OCI-LY3 (cell line): ENCODE data around the gene DENND1C.
A peak's percentile ranks its signal among the peaks of the same experiment; 100 is the strongest.

ENCODE experiments used
- H2AFZ ChIP-seq: fragments of 200-600, 300-600 bp; shearing (Covaris generic); 2 replicates; pipeline ENCODE4 v1.6.0; 2014; ENCODE audit warnings: antibody characterized with exemption, low read depth, low read length
- H3K27ac ChIP-seq: fragments of 200-600, 300-600 bp; sonication (generic); 2 replicates; pipeline ENCODE4 v1.5.1; 2014; ENCODE audit warnings: mild to moderate bottlenecking, low read length, moderate library complexity, mixed read lengths
- H3K27me3 ChIP-seq: fragments of 200-600, 300-600 bp; sonication (generic); 2 replicates; pipeline ENCODE4 v1.6.1; 2014; ENCODE audit warnings: low read depth, low read length, mixed read lengths
- H3K36me3 ChIP-seq: fragments of 200-600, 300-600 bp; sonication (generic); replicated peaks from 2 replicates; pipeline ENCODE3; 2014; ENCODE audit warnings: low read depth, low read length, mixed read lengths
- H3K4me1 ChIP-seq: fragments of 300-600, 200-600 bp; sonication (generic); 2 replicates; pipeline ENCODE4 v1.6.1; 2014; ENCODE audit warnings: low read length, mixed read lengths
- H3K4me2 ChIP-seq: fragments of 200-600, 300-600 bp; sonication (generic); 2 replicates; pipeline ENCODE4 v1.6.1; 2014; ENCODE audit warnings: low read length, mixed read lengths
- H3K4me3 ChIP-seq: fragments of 300-600, 200-600 bp; sonication (generic); 2 replicates; pipeline ENCODE4 v1.5.1; 2014; ENCODE audit warnings: antibody characterized with exemption, mild to moderate bottlenecking, low read length, moderate library complexity
- H3K79me2 ChIP-seq: fragments of 300-600, 200-600 bp; shearing (Covaris generic); 2 replicates; pipeline ENCODE4 v1.6.1; 2014; ENCODE audit warnings: mild to moderate bottlenecking, low read length, mixed read lengths
- H3K9ac ChIP-seq: fragments of 300-600, 200-600 bp; shearing (Covaris generic); 2 replicates; pipeline ENCODE4 v1.6.0; 2014; ENCODE audit warnings: mild to moderate bottlenecking, low read length, moderate library complexity
- H3K9me3 ChIP-seq: fragments of 200-600, 300-600 bp; shearing (Covaris generic); 2 replicates; pipeline ENCODE4 v1.6.1; 2014; ENCODE audit warnings: low read length, mixed read lengths; ENCODE audit not compliant: insufficient read depth
- H4K20me1 ChIP-seq: fragments of 200-600, 300-600 bp; sonication (generic); 2 replicates; pipeline ENCODE4 v1.6.1; 2016; ENCODE audit warnings: low read length, mixed read lengths; ENCODE audit not compliant: insufficient read depth
- EZH2phosphoT487 ChIP-seq: fragments of 200-600 bp; shearing (Covaris generic); IDR thresholded peaks from 2 replicates; pipeline ENCODE4 v1.6.1; 2018; ENCODE audit warnings: antibody characterized with exemption, mixed run types, low read depth
- TF ChIP-seq, protein P1 (sequence below): fragments of 200-600, 300-600 bp; sonication (generic); IDR thresholded peaks from 2 replicates; pipeline ENCODE4 v1.5.1; 2014; ENCODE audit warnings: antibody characterized with exemption, low read length, low read depth

DENND1C gene, protein sequence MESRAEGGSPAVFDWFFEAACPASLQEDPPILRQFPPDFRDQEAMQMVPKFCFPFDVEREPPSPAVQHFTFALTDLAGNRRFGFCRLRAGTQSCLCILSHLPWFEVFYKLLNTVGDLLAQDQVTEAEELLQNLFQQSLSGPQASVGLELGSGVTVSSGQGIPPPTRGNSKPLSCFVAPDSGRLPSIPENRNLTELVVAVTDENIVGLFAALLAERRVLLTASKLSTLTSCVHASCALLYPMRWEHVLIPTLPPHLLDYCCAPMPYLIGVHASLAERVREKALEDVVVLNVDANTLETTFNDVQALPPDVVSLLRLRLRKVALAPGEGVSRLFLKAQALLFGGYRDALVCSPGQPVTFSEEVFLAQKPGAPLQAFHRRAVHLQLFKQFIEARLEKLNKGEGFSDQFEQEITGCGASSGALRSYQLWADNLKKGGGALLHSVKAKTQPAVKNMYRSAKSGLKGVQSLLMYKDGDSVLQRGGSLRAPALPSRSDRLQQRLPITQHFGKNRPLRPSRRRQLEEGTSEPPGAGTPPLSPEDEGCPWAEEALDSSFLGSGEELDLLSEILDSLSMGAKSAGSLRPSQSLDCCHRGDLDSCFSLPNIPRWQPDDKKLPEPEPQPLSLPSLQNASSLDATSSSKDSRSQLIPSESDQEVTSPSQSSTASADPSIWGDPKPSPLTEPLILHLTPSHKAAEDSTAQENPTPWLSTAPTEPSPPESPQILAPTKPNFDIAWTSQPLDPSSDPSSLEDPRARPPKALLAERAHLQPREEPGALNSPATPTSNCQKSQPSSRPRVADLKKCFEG

DNA sequence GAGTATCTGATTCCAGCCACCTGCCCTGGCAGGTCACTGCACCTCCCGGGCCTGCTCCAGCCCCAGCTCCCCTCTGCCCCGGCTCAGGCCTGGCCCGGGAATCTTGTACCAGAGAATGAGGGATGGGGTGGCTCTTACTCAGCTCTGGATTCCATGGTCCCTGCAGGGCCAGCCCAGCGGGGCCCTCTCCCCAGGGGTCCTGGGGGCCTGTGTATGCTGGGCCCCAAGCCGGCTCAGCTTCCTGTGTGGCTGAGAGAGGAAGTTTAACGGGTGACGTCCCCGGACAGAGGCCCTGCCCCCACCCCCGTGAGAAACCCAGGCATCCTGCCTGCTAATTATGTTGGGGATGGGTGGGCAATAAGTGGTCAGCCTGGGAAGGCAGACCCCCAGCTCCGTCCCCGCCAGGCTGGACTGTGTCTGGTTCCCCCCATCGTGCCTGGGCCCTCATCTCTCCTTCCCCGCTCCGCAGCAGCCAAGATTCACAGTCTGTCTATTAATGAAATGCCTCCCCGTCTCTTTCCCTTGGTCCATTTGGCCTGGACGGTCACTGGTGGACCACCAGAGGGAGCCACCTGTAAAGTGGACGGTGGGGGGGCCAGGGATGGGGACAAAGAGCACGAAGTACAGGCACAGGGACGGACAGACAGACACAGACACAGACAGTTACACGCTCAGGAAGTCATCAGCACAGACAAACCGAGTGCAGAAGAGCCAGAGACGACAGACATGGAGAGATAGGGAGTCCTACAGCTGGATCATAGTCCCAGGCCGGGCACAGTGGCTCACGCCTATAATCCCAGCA is at the start of gene DENND1C:
DENND1C (minus strand) TSS at position 247 of the 802 bp plus-strand sequence; CDS start at position 155, 92 bp downstream.
- no peaks in the 10 kb centered on the region for H3K27me3 ChIP-seq
- H3K27ac ChIP-seq, result peak within 1 kb of the TSS; percentile 69
- H3K4me3 ChIP-seq, result peak within 1 kb of the TSS; percentile 78
- H3K9me3 ChIP-seq, result no peaks in the 10 kb centered on the region
- peaks cover 12% of the 10 kb centered on the region for H3K4me1 ChIP-seq
- peaks cover 14% of the 10 kb centered on the region for H3K36me3 ChIP-seq
- H4K20me1 ChIP-seq, result no peaks in the 10 kb centered on the region
- H3K4me2 ChIP-seq, result peak within 1 kb of the TSS; percentile 87
- H3K9ac ChIP-seq, result peak within 1 kb of the TSS; percentile 94
- TF ChIP-seq, protein P1, sequence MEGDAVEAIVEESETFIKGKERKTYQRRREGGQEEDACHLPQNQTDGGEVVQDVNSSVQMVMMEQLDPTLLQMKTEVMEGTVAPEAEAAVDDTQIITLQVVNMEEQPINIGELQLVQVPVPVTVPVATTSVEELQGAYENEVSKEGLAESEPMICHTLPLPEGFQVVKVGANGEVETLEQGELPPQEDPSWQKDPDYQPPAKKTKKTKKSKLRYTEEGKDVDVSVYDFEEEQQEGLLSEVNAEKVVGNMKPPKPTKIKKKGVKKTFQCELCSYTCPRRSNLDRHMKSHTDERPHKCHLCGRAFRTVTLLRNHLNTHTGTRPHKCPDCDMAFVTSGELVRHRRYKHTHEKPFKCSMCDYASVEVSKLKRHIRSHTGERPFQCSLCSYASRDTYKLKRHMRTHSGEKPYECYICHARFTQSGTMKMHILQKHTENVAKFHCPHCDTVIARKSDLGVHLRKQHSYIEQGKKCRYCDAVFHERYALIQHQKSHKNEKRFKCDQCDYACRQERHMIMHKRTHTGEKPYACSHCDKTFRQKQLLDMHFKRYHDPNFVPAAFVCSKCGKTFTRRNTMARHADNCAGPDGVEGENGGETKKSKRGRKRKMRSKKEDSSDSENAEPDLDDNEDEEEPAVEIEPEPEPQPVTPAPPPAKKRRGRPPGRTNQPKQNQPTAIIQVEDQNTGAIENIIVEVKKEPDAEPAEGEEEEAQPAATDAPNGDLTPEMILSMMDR, result peak; percentile 56
- TF ChIP-seq EZH2phosphoT487, result no peak
- H3K79me2 ChIP-seq, result peaks cover 24% of the 10 kb centered on the region
- peak within 1 kb of the TSS; percentile 84 for H2AFZ ChIP-seq

DNA sequence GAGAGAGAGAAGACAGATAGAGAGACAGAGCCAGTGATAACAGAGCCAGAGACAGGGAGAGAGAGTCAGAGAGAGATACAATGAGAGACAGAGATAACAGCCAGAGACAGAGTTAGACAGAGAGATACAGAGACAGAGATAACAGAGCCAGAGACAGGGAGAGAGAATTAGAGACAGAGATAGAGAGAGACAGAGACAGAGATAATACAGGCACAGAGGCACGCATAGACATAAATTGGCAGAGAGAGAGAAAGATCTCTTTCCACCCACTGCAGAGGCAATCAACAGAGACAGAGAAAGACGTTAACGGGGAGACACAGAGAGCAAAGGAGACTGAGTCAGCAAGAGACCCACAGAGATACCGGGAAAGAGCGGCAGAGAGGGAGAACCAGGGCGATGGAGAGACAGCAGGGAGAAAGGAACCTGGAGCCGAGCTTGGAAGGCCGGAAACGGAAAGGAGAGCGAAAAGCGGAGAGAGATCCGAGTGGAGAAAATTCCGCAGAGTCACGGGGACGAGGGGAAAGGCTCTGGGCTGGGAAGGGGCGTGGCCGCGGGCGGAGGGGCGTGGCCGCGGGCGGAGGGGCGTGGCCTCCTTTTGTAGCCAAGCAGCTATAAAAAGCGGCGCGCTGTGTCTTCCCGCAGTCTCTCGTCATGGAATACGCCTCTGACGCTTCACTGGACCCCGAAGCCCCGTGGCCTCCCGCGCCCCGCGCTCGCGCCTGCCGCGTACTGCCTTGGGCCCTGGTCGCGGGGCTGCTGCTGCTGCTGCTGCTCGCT is 49.0 kb upstream of the DENND1C start, which contains the start of gene TNFSF9:
TNFSF9 (plus strand) TSS at position 641 of the 777 bp plus-strand sequence; CDS start at position 652, 11 bp downstream.
- peaks cover 38% of the 10 kb centered on the region for H3K36me3 ChIP-seq
- H3K9ac ChIP-seq, result peak within 1 kb of the TSS; percentile 99
- peak within 1 kb of the TSS; percentile 96 for H3K27ac ChIP-seq
- H3K4me2 ChIP-seq, result peak within 1 kb of the TSS; percentile 97
- peaks cover 59% of the 10 kb centered on the region for H3K4me1 ChIP-seq
- no peak for TF ChIP-seq EZH2phosphoT487
- TF ChIP-seq, protein P1, result no peak
- H3K79me2 ChIP-seq, result peaks cover 53% of the 10 kb centered on the region
- H3K9me3 ChIP-seq, result no peaks in the 10 kb centered on the region
- no peaks in the 10 kb centered on the region for H3K27me3 ChIP-seq
- H3K4me3 ChIP-seq, result peak within 1 kb of the TSS; percentile 99
- H2AFZ ChIP-seq, result no peak within 1 kb of the TSS
- peaks cover 38% of the 10 kb centered on the region for H4K20me1 ChIP-seq

DNA sequence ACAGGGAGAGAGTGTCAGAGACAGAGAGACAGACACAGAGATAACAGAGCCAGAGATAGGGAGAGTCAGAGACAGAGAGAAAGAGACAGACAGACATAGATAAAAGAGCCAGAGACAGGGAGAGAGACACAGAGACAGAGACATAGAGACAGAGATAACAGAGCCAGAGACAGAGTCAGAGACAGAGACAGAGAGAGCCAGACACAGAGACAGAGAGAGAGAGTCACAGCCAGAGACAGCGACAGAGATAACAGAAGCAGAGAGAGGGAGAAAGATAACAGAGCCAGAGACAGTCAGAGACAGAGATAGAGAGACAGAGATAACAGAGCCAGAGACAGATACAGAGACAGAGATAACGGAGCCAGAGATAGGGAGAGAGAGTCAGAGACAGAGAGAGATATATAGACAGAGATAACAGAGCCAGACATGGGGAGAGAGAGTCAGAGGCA is 48.4 kb upstream of the DENND1C start:
- Histone ChIP-seq H3K27me3 (no peaks in the 10 kb centered on the region), H3K4me3 (peak overlapping the region; percentile 99), H3K9me3 (no peaks in the 10 kb centered on the region), H3K36me3 (peaks cover 33% of the 10 kb centered on the region), H3K9ac (peak overlapping the region; percentile 99), H4K20me1 (peaks cover 33% of the 10 kb centered on the region), H3K4me1 (peaks cover 55% of the 10 kb centered on the region), H3K27ac (peak overlapping the region; percentile 96), H3K4me2 (peak overlapping the region; percentile 97), H2AFZ (no peak overlapping the region), H3K79me2 (peaks cover 49% of the 10 kb centered on the region)
- TF ChIP-seq, protein P1, result no peak
- no peak for TF ChIP-seq EZH2phosphoT487
